Measurements from ENCODE around the gene TPPP.
A peak's percentile ranks its signal among the peaks of the same experiment; 100 is the strongest.

The TPPP gene

DNA sequence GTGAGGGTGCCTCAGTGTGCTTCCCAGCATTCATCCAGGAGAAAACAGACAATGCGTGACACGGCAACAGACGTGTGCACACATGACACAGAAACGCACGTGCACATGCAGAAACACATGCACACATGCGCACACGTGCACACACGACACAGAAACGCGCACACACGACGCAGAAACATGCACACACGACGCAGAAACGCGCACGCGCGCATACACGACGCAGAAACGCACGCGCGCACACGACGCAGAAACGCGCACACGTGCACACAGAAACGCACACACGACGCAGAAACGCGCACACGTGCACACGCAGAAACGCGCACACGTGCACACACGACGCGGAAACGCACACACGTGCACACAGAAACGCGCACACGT, 16.5 kb downstream of the TPPP start:
- DNase-seq, result no peak

DNA sequence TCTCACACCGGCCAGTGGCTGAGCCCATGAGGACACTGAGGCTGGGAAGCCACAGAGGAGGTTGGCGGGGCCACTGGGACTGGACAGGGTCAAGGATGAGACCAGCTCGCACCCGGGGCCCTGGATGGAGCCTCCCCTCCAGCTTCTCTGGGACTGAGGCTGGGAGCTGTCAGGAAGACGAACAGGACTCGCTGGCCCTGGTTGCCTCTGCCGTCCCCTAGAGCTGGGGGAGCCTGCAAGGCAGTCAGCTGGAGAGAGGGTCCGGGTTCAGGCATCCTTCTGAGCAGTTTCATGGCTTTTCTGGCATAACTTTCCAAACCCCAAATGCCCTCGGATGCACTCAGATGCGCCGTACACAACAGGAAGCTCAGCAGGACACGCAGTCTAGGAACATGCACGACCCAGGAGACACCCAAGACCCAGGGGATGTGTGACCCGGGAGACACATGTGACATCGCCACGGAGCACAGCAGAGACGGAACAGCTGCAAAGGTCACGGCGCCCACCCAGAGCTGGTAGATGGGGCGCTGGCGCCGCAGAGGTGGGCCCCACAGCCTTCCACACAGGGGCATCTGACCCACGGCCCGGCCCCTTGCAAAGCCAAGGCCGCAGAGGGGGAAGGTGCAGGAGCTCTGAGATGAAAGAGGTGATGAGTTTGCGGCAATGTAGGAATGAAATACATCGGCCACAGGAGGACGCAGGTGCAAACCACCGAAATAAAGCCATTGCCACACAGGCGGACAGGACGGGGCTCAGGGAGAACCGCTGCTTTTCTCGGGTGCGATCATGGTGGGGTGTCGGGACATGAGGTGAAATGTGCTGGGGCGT, 17.1 kb downstream of the TPPP start:
- peak; percentile 51 for DNase-seq

DNA sequence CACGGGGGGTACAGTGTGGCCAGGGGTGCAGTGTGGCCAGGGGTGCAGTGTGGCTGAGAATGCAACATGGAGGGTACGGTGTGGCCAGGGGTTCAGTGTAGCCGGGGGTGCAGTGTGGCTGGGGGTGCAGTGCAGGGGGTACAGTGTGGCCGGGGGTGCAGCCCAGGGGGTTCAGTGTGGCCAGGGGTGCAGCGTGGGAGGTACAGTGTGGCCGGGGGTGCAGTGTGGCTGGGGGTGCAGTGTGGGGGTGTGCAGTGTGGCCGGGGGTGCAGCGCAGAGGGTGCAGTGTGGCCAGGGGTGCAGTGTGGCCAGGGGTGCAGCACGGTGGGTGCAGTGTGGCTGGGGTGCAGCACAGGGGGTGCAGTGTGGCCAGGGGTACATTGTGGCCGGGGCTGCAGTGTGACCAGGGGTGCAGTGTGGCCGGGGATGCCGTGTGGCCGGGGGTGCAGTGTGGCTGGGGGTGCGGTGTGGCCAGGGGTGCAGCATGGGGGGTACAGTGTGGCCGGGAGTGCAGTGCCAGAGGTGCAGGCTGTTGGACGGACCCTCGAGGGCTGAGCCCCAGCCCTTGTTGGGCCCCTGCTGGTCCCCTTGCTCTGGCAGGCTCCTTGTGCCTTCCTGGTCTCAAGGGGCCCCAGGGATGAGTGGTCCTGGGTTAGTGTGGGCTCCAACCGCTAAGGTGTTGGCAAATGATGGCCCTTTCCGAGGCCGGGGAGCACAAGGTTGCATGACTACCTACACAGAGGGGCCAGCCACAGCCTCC, 17.9 kb downstream of the TPPP start:
- no peak for DNase-seq

DNA sequence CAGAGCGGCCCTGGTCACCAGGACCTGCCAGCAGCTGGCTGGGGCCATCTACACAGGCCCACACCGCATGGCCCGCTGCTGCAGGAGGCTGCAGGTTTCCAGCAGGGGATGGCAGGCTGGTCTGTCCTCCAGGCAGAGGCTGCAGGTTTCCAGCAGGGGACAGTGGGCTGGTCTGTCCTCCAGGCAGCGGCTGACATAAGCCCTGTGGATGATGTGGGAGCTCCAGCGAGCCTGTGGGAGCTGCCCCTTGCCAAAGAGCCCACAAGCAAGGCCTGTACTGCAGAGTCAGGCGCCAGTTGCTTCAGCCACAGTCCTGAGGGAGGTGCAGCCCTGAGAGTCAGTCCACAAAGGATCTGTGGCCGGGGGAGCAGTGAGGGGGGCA, 18.5 kb downstream of the TPPP start:
- no peak for DNase-seq

DNA sequence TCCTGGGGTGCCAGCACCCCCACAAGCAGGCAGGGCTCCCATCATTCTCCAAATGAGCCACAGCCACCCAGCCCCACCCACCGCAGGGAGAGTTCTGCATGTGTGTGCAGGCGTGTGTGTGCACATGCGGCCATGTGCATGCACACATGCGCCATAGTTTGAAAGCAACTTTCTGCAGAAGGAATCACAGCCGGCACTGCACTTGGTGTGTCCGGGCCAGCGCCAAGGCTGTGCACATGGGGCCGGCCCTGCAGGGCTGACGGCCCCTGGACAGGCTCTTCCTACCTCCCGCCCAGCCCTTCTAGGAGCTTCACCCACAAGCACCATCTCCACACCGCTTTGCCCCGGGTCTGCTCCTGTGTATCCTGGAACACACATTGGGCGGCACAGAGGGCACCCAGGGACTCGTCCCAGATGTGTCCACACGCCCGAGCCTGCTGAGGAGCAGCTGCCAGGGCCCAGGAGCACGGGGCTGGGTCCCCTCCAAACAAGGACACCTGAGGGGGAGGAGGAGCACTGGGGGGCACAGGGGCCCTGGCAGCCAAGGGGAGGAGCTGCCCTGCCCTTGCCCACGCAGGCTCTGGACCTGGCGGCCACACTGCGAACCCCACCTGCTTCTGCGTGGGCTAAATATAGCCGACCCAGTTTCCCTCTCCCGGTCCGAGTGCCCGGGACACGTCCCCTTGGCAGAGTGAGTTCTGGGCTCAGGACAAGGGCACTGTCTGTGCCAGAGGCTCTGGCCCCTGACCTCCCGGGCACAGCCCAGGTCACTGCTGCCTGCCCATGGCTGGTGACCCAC, 19.1 kb downstream of the TPPP start:
- DNase-seq, result no peak

DNA sequence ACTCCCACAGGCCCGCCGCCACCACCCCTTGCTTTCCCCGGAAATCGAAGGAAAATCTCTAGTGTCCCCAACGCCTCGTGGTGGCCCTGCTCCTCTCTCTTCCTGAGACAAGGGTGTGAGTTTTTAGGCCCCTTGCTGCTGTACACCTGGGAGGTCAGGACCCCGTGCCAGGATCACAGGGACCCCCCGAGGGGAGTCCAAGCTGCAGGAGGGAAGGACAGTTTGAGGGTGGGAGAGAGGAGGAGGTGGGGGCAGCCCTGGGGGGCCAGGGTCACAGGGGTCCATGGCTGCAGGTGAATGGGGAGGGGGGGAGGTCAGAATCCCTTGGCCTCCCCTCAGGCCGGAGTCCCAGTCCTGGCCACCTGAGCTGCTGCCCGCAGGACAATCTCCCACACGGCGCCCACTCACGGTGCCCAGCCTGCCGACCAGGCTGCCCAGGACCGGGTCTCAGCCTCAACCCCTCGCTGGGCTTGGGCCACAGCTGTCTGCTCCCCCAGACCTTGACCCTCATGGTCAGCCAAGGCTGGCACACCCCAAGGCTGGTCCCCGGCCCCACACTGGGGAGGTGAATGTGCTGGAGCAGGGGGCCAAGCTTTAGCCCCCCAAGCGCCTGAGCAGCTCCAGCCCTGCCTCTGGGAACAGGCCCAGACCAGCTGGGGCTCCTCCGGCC, 19.9 kb downstream of the TPPP start:
- DNase-seq, result no peak

DNA sequence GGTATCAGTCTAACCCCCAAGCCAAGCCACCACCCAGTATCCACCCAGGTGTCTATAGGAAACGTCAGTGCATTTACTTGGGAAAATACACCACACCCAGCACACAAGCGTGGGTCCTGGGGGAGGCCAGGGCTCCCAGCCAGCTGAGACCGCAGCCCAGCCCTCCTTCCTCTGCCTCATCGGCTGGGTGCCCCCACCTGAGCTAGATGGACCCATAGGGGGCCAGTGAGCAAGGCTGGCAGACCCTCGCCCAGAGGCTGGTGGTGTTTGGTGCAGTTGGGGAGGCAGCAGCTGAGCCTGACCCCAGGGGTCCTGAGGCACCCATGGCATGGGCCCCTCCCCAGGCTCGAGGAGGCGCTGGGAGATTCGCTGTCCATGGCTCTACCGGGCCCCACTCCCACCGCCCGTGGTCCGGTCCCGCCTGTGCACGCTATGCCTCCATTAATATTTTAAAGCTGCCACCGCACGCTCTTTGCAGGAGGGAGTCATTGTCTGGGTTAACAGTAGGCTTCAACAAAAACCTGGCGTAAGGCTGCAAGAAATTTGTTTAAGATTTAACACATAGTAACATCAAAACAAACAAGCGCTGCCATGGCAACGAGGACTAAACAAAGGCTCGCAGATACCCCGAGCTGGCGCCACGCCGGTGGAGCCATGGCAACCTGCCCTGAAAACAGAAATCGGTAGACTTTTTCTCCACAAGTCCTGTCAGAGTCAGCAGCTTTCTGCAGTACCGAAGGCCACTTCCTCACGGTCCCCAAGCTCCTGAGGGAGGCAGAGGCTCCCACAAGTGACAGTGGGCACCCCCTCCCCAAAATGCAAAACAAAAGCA, 20.6 kb downstream of the TPPP start:
- DNase-seq, result no peak

DNA sequence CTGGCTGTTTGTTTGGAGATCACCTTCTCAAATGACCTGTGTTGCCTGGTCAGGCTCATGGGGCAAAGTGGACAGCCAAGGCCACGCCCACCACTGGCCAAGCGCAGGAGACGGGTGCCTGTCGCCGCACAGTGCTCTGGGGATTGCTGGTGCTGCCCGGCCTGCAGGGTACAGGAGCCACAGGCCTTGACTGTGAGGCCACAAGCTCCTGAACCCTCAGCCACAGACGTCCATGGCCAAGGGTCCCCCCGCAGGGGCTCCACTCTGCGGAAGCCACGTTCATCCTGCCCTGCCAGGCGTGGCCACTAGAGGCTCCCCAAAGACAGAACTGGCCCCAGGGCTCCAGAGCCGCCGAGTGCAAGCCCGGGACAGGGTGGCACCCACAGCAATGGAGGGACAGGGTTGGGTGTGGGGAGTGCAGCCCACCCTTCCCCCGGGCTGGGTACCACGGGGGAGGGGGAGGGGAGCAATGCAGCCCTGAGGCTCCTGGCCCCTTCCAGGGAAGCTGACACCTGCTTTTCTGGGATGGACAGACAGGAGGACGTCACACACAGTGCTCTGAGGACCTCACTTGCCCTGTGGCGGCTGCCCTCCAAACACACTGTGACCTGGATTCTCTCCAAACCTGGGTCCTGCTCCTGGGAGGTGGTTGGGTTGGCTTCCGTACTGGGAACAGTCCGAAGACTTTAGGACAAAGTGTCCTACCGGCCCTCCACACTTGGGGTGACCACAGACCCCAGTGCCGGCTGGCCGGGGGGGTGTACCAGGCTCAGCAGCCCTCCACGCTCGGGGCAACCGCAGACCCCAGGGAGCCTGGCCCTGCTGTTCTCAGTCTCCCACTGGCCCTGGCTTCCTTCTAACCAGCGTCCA, 21.5 kb downstream of the TPPP start:
- peak; percentile 87 for DNase-seq

DNA sequence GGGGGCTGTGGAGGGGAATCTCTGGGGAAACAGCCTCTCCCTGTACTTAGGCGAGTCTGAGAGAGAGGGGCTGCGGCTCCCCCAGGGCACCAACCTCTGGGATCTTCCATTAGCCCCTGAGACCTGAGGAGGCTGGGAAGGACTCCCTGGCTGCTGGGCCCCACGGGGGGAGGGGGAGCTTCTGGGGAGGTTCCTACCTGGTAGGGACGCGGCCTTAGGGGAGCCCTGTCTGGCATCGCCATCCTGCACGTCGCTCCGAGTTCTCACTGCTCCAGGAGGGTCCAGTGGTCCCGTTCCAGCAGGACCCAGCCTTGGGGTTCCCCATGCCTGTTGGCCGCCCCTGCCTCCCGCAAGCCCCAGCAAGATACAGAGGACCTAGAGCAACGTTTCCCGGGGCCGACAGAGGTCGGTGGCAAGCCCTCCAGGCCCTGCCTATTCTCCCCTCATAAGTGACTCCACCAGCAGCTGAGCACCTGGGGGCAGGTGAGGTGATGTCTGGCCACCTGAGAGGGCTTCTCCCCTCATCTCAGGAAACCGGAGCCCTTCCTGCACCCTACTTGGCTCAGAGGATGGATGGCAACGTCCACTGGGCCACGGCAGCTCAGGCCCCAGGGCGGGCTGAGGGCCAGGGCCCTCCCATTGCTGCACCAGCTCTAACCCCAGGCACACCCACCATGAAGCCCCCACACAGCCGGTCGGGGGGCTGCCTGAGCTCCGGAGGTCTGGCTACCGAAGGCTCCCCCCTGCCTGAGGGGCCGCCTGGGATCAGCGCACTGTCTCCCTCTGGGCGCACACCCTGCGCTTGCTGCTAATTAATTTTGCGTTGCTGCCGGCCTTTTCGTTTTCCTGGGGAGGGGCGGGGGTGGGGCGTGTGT, 22.5 kb downstream of the TPPP start:
- DNase-seq, result no peak

DNA sequence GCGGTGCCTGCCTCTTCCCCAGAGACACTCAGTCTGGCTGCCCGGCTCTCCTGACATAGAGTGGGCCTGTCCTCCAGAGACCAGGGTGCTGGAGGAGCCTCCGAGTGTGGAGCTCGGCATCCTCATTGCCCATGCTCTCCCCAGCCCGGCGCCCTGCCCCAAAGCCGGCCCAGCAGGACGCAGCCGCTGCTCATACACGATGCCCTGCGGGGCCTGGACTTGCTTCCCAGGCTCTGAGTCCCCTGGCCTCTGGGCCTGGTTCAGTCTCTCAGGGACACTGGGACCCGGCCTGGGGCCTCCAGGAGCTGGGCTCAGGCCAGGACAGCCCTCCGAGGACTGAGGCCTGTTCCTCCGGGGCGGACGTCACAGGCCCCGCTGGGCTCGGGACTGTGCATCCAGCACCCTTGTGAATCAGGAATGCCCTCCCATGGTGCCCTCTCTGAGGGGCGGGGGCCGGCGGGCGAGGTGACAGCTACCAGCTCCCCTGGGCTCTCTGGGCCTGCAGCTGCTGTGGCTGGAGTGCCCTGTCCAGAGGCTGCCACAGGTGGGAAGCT, 23.2 kb downstream of the TPPP start:
- DNase-seq, result no peak

DNA sequence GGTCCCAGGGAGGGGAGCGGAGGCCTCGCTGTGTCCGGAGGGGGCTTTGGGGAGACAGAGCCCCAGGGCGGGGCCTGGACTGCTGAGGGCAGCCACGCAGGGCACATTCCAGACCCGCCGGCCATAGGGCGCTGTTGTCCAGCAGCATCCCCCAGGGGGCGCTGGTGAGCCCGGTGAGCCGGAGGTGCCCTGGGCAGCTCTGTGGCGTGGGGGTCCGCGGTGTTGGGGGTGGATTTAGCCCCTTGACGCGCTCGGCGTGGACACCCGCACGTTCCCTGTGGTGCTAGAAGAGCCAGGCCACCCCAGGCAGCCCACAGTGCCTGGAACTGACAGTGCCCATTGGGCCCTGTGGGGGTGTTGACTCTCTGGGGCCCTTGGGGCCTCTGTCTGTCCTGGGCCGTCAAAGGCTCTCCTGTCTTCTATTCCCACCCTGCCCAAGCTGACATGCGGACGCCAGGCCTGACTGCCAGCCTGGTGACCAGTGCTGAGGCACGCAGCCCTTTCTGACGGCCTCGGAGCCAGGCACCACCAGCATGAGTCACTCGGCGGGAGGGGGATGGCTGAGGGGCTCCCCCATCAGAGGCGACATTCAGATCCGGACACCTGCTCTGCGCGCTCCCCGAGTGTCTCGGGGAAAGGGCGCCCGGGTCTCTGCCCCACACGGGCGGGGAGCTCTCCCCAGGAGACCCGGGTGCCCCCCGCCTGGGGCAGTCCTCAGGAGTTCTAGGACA, 23.9 kb downstream of the TPPP start:
- DNase-seq, result peak; percentile 71

DNA sequence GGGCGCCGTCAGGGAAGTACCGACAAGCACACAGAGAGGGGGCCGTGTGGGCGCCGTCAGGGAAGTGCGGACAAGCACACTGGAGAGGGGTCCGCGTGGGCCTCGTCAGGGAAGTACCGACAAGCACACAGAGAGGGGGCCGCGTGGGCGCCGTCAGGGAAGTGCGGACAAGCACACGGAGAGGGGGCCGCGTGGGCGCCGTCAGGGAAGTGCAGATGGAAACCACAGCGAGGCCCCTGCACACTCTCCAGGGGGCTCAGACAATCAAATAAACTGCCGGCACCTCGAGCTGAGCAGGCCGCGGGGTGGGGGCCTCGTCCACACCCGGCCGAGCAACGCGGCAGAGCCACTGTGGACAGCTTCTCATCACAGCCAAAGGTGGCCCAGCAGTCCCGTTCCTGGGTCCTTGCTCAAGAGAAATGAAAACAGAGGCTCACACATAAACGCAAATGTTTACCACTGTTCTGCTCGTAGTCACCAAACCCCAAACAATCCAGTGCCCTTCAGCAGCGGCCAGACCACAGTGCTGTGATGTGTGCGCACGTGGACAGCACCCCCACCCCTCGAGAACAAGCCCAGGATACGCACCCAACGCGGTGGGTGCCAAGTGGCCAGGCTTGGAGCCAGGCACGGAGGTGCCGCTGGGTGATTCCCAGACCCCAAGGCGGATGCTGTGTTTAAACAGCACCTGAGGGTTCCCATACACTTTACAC, 24.7 kb downstream of the TPPP start:
- no peak for DNase-seq

DNA sequence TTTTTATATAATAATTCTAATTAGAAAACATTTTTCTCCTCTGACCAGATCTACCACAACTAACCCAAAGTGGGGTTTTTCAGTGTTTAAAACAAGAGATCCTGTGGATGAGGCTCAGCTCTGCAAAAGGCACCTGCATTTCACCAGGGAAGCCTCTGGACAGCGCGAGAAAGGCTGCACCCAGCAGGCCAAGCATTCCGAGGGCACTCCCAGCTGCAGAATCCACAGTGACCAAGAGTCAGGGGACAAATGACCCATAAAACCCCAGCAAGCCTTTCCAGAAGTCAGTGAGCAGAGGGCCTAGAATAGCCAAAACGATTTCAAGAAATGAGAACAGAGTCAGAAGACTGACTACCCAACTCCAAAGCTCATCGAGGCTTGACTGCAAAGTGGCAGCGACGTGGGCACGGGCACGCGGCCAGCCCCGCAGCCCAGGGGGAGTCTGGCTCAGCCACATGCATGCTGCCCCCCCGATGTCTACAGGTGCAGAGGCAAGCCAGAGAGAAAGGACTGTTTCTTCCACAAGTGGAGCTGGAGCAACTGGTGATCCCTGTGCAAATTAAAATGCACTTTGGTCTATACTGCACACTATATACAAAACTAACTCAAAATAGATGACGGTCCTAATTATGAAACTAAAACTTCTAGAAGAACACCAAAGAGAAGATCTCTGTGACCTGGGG, 26.2 kb downstream of the TPPP start:
- DNase-seq, result no peak

DNA sequence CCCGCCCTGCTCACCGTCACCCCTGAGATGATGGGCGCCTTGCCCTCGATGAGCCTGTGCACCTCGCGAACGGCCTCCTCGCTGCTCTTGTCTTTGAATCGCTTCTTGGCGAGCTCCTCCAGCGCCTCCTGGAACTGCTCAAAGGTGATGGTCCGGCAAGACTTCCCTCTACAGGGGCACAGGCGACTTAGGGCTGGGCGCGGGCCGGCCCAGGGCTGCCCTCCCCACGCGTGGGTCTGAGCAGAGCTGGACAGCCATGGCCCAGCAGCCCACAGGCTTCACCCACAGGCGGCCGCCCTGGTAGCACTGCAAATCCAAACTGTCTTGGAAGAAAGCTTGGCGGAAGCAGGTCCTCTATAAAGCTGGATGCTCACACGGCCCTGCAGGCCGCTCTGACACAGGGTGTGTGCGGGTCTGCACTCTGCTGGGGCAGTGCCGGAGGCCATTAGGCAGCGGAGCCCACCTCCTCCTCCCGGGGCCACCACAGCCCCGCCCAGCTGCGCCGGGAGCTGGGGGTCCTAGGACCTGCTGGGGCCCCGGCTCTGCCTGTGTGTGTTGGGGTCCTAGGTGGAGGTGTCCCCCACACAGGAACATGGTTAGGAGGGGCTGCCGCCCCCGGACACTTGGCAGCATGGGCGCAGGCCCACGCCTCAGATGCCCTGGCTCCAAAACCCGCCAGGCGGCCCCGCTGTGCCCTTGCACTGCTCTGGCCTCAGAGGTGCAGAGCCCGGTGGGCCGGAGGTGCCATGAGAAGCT, 27.0 kb downstream of the TPPP start:
- no peak for DNase-seq

DNA sequence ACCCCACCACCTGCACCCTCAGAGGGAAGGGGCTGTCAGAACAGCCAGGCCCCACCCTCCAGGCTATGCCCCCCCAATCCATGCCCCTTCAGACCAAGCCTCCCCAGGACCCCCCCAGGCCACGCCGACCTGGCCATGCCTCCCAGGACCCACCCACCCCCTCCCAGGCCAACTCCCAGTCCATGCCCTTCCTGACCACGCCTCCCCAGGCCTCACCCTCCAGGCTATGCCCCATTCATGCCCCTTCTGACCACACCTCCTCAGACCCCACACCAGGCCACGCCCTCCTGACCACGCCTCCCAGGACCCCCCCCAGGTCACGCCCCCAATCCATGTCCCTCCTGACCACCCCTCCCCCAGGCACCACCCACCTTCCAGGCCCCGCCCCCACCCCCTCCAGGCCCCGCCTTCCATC, 27.6 kb downstream of the TPPP start:
- DNase-seq, result no peak

DNA sequence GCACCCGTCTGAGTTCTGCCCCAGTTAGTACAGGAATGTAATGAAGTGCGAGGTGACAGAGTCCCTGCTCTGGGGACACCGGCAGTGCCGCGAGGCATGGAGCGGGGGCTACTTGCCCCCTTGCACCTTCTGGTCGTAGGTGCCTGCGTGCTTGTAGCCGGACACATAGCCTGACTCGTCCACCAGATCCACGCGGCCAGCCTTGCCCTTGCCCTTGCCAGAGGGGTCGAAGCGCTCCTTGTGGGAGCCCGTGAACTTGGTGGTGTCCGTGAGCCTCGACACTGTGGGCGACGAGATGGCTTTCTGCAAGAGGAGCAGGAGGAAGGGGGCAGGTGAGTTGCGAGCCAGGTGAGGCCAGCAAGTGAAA, 28.2 kb downstream of the TPPP start:
- no peak for DNase-seq
